ENCODE data around the gene MLANA. TPM values are rescaled to one million over a fixed set of nuclear protein-coding genes. Genes with fewer than 3 reads are reported as not detected.

The MLANA gene
- polyA plus RNA-seq, 1 donor = 0.54 TPM

- Histone ChIP-seq H3K36me3 (ENCODE audit: control insufficient read depth, insufficient read depth, low read length) (no peaks in the 10 kb centered on the region), H3K4me1 (ENCODE audit: control insufficient read depth, insufficient read depth, low read length) (no peaks in the 10 kb centered on the region), H3K9me3 (ENCODE audit: control insufficient read depth, low read depth, low read length) (no peaks in the 10 kb centered on the region), H3K4me3 (ENCODE audit: low read length) (no peak overlapping the region), H3K27ac (ENCODE audit: low read length) (no peak overlapping the region), H3K27me3 (ENCODE audit: control insufficient read depth, insufficient read depth, low read length) (no peaks in the 10 kb centered on the region)
- no peak for DNase-seq
- WGBS (ENCODE audit: insufficient coverage, low lambda C conversion rate) = no CpG with 5 or more reads among the region's 3 CpGs
Observed at GRCh38 chr9:5869315-5870019, 21.2 kb upstream of the MLANA start.

GRCh38 chr9:5870020-5870339, 20.7 kb upstream of the MLANA start:
- Histone ChIP-seq H3K4me3 (ENCODE audit: low read length) (no peak overlapping the region), H3K4me1 (ENCODE audit: control insufficient read depth, insufficient read depth, low read length) (no peaks in the 10 kb centered on the region), H3K27me3 (ENCODE audit: control insufficient read depth, insufficient read depth, low read length) (no peaks in the 10 kb centered on the region), H3K9me3 (ENCODE audit: control insufficient read depth, low read depth, low read length) (no peaks in the 10 kb centered on the region), H3K36me3 (ENCODE audit: control insufficient read depth, insufficient read depth, low read length) (no peaks in the 10 kb centered on the region), H3K27ac (ENCODE audit: low read length) (no peak overlapping the region)
- no CpG with 5 or more reads among the region's 2 CpGs for WGBS (ENCODE audit: insufficient coverage, low lambda C conversion rate)
- DNase-seq = no peak

DNA sequence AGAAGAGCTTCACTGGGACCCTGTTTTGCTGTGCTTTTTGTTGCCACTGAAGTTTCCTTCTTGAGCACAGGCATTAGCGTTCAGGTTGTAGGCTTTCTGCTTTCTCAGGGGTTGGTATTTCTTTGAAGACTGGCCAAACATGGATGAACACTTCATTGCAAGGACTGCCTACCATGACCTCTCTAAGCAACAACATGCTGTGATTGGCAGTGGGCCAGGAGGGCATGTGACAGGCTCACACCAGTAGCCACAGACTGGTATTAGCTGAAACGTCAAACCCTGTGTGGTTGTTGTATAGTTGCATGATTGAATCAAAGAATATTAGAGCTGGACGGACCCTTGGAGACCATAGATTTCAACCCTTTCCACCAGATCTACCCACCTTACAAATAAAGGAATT, 20.0 kb upstream of the MLANA start:
- Histone ChIP-seq H3K36me3 (ENCODE audit: control insufficient read depth, insufficient read depth, low read length) (no peaks in the 10 kb centered on the region), H3K27ac (ENCODE audit: low read length) (no peak overlapping the region), H3K9me3 (ENCODE audit: control insufficient read depth, low read depth, low read length) (no peaks in the 10 kb centered on the region), H3K4me1 (ENCODE audit: control insufficient read depth, insufficient read depth, low read length) (no peaks in the 10 kb centered on the region), H3K27me3 (ENCODE audit: control insufficient read depth, insufficient read depth, low read length) (no peaks in the 10 kb centered on the region), H3K4me3 (ENCODE audit: low read length) (no peak overlapping the region)
- no CpG with 5 or more reads among the region's 3 CpGs for WGBS (ENCODE audit: insufficient coverage, low lambda C conversion rate)
- no peak for DNase-seq

GRCh38 chr9:5871785-5872184, 18.9 kb upstream of the MLANA start:
- 60% methylated on average over 1 of the region's 2 CpGs for WGBS (ENCODE audit: insufficient coverage, low lambda C conversion rate)
- Histone ChIP-seq H3K27ac (ENCODE audit: low read length) (no peak overlapping the region), H3K27me3 (ENCODE audit: control insufficient read depth, insufficient read depth, low read length) (no peaks in the 10 kb centered on the region), H3K9me3 (ENCODE audit: control insufficient read depth, low read depth, low read length) (no peaks in the 10 kb centered on the region), H3K4me1 (ENCODE audit: control insufficient read depth, insufficient read depth, low read length) (no peaks in the 10 kb centered on the region), H3K4me3 (ENCODE audit: low read length) (no peak overlapping the region), H3K36me3 (ENCODE audit: control insufficient read depth, insufficient read depth, low read length) (no peaks in the 10 kb centered on the region)
- no peak for DNase-seq

DNA sequence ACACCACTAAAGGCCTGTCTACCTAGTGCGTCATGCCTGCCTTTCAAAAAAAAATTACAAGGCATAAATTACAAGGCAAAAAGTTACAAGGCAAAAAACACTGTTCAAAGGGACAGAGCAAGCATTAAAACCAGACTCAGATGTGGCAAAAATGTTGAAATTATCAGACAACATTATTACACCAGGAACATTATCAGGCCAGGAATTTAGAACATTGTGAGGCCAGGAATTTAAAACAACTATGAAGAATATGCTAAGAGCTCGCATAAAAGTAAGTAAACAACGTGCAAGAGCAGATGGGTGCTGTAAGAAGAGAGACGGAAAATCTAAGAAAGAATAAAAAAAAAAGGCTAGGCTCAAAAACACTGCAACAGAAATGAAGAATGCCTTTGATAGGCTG, 18.2 kb upstream of the MLANA start:
- no peaks in the 10 kb centered on the region for H3K27me3 ChIP-seq (ENCODE audit: control insufficient read depth, insufficient read depth, low read length)
- WGBS (ENCODE audit: insufficient coverage, low lambda C conversion rate) = 78% methylated on average over 3 of the region's 4 CpGs
- no peaks in the 10 kb centered on the region for H3K36me3 ChIP-seq (ENCODE audit: control insufficient read depth, insufficient read depth, low read length)
- H3K9me3 ChIP-seq (ENCODE audit: control insufficient read depth, low read depth, low read length) = no peaks in the 10 kb centered on the region
- H3K27ac ChIP-seq (ENCODE audit: low read length) = no peak overlapping the region
- no peak overlapping the region for H3K4me3 ChIP-seq (ENCODE audit: low read length)
- H3K4me1 ChIP-seq (ENCODE audit: control insufficient read depth, insufficient read depth, low read length) = no peaks in the 10 kb centered on the region
- no peak for DNase-seq

DNA sequence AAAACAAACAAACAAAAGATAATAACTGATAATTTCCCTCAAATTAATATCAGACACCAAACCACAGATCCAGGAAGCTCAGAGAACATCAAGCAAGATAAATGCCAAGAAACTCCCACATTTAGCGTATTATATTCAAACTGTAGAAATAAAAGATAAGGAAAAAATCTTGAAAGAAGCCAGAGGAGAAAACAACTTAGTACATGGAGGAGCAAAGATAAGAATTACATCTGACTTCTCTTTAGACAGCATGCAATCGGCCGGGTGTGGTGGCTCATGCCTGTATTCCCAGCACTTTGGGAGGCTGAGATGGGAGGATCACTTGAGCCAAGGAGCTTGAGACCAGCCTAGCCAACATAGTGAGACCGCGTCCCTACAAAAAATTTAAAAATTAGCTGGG, 17.2 kb upstream of the MLANA start:
- WGBS (ENCODE audit: insufficient coverage, low lambda C conversion rate) = 100% methylated on average over 1 of the region's 5 CpGs
- Histone ChIP-seq H3K27me3 (ENCODE audit: control insufficient read depth, insufficient read depth, low read length) (no peaks in the 10 kb centered on the region), H3K36me3 (ENCODE audit: control insufficient read depth, insufficient read depth, low read length) (no peaks in the 10 kb centered on the region), H3K4me1 (ENCODE audit: control insufficient read depth, insufficient read depth, low read length) (no peaks in the 10 kb centered on the region), H3K27ac (ENCODE audit: low read length) (no peak overlapping the region), H3K4me3 (ENCODE audit: low read length) (no peak overlapping the region), H3K9me3 (ENCODE audit: control insufficient read depth, low read depth, low read length) (no peaks in the 10 kb centered on the region)
- DNase-seq = no peak

- Histone ChIP-seq H3K36me3 (ENCODE audit: control insufficient read depth, insufficient read depth, low read length) (no peaks in the 10 kb centered on the region), H3K4me1 (ENCODE audit: control insufficient read depth, insufficient read depth, low read length) (no peaks in the 10 kb centered on the region), H3K27ac (ENCODE audit: low read length) (no peak overlapping the region), H3K27me3 (ENCODE audit: control insufficient read depth, insufficient read depth, low read length) (no peaks in the 10 kb centered on the region), H3K9me3 (ENCODE audit: control insufficient read depth, low read depth, low read length) (no peaks in the 10 kb centered on the region), H3K4me3 (ENCODE audit: low read length) (no peak overlapping the region)
- DNase-seq = no peak
- WGBS (ENCODE audit: insufficient coverage, low lambda C conversion rate) = no CpG with 5 or more reads among the region's 2 CpGs
Observed at GRCh38 chr9:5874048-5874447, 16.6 kb upstream of the MLANA start.

DNA sequence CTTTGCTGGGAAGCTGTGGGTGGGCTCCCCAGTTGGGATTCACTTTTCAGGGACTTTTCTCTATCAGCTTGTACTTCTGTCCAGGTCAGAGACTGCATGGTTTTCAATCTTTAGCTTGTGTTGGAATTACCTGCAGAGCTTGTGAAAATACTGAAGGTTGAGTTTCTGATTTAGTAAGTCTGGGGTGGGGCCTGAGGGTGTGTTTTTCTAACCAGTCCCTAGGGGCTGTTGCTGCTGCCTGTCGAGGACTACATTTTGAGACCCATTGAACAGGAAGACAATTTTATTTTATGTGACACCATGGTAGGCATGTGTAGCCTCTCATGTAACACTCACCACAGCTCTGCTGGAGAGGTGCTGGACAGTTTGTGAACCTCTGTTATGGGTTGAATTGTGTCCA, 14.7 kb upstream of the MLANA start:
- H3K36me3 ChIP-seq (ENCODE audit: control insufficient read depth, insufficient read depth, low read length) = no peaks in the 10 kb centered on the region
- no CpG with 5 or more reads among the region's 1 CpG for WGBS (ENCODE audit: insufficient coverage, low lambda C conversion rate)
- no peak overlapping the region for H3K27ac ChIP-seq (ENCODE audit: low read length)
- H3K4me1 ChIP-seq (ENCODE audit: control insufficient read depth, insufficient read depth, low read length) = no peaks in the 10 kb centered on the region
- no peaks in the 10 kb centered on the region for H3K27me3 ChIP-seq (ENCODE audit: control insufficient read depth, insufficient read depth, low read length)
- DNase-seq = no peak
- H3K9me3 ChIP-seq (ENCODE audit: control insufficient read depth, low read depth, low read length) = no peaks in the 10 kb centered on the region
- H3K4me3 ChIP-seq (ENCODE audit: low read length) = no peak overlapping the region

GRCh38 chr9:5876711-5877110, 14.0 kb upstream of the MLANA start:
- no peaks in the 10 kb centered on the region for H3K4me1 ChIP-seq (ENCODE audit: control insufficient read depth, insufficient read depth, low read length)
- H3K27me3 ChIP-seq (ENCODE audit: control insufficient read depth, insufficient read depth, low read length) = no peaks in the 10 kb centered on the region
- DNase-seq = no peak
- H3K4me3 ChIP-seq (ENCODE audit: low read length) = no peak overlapping the region
- H3K9me3 ChIP-seq (ENCODE audit: control insufficient read depth, low read depth, low read length) = no peaks in the 10 kb centered on the region
- no peaks in the 10 kb centered on the region for H3K36me3 ChIP-seq (ENCODE audit: control insufficient read depth, insufficient read depth, low read length)
- no CpG with 5 or more reads among the region's 7 CpGs for WGBS (ENCODE audit: insufficient coverage, low lambda C conversion rate)
- no peak overlapping the region for H3K27ac ChIP-seq (ENCODE audit: low read length)

DNA sequence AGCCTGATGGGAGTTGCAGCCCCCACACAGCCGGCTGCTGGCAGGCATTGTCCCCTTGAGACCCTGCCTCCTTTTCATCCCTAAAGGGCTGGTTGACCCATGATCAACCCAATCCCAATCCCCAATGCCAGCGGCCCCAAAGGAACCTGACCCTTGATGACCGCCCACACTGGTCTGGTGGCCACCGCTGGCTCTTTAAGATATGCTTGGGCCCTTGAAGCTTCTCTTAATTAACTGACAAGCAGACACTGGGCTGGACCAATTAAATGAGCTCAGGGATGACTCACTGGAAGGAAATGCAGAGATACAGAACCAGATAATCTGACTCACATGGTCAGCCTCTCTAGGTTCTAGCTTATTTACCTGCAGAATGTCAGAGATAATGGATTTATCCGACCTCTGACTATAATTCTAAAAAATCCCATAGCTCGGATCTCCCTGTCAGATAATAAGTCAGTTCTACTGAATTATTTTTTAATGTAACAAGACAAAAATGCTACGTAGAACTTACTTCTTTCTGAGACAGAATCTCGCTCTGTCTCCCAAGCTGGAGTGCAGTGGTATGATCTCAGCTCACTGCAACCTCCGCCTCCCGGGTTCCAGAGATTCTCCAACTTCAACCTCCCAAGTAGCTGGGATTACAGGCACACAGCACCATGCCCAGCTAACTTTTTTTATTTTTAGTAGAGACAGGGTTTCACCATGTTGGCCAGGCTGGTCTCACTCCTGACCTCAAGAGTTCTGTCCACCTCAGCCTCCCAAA, 11.1 kb upstream of the MLANA start:
- Histone ChIP-seq H3K4me1 (ENCODE audit: control insufficient read depth, insufficient read depth, low read length) (no peaks in the 10 kb centered on the region), H3K36me3 (ENCODE audit: control insufficient read depth, insufficient read depth, low read length) (no peaks in the 10 kb centered on the region), H3K9me3 (ENCODE audit: control insufficient read depth, low read depth, low read length) (no peaks in the 10 kb centered on the region), H3K4me3 (ENCODE audit: low read length) (no peak overlapping the region), H3K27ac (ENCODE audit: low read length) (no peak overlapping the region), H3K27me3 (ENCODE audit: control insufficient read depth, insufficient read depth, low read length) (no peaks in the 10 kb centered on the region)
- DNase-seq = no peak
- WGBS (ENCODE audit: insufficient coverage, low lambda C conversion rate) = 70% methylated on average over 4 of the region's 10 CpGs

Data from large intestine (tissue), 3 donors.